Neural cell (in vitro differentiated cells): ENCODE measurements around the gene GABRG3. TPM values are rescaled to one million over a fixed set of nuclear protein-coding genes. Genes with fewer than 3 reads are reported as not detected.

Source experiments
- H2AFZ ChIP-seq: fragments of 200-600, 300-800 bp; sonication (generic), shearing (Covaris generic); 2 replicates; pipeline ENCODE4 v1.6.0; 2014; ENCODE audit warnings: low read depth, mild to moderate bottlenecking, antibody characterized with exemption, low read length, moderate library complexity
- H3F3A ChIP-seq: fragments of 200-600 bp; shearing (Covaris generic); 2 replicates; pipeline ENCODE4 v1.6.1; 2016; ENCODE audit warnings: mild to moderate bottlenecking, moderate library complexity, mixed read lengths, antibody characterized with exemption, low read length; ENCODE audit not compliant: insufficient read depth, poor library complexity, severe bottlenecking
- H3K27ac ChIP-seq: fragments of 200-600, 300-800 bp; sonication (generic), shearing (Covaris generic); 2 replicates; pipeline ENCODE4 v1.5.1; 2014; ENCODE audit warnings: mild to moderate bottlenecking, low read length, moderate library complexity
- H3K27me3 ChIP-seq: fragments of 300-800, 200-600 bp; sonication (generic), shearing (Covaris generic); 2 replicates; pipeline ENCODE4 v1.6.0; 2014; ENCODE audit warnings: mild to moderate bottlenecking, low read depth, low read length, moderate library complexity; ENCODE audit not compliant: insufficient read depth
- H3K36me3 ChIP-seq: fragments of 300-800, 200-600 bp; sonication (generic), shearing (Covaris generic); 2 replicates; pipeline ENCODE4 v1.5.1; 2014; ENCODE audit warnings: mild to moderate bottlenecking, antibody characterized with exemption, low read length, moderate library complexity; ENCODE audit not compliant: insufficient read depth
- H3K4me2 ChIP-seq: fragments of 300-800, 200-600 bp; sonication (generic), shearing (Covaris generic); 2 replicates; pipeline ENCODE4 v1.6.0; 2014; ENCODE audit warnings: mild to moderate bottlenecking, low read length
- H3K4me3 ChIP-seq: fragments of 300-800, 200-600 bp; sonication (generic), shearing (Covaris generic); 2 replicates; pipeline ENCODE4 v1.5.1; 2014; ENCODE audit warnings: mild to moderate bottlenecking, low read length, moderate library complexity
- H3K79me2 ChIP-seq: fragments of 200-600 bp; shearing (Covaris generic); replicated peaks from 2 replicates; pipeline ENCODE4 v1.6.0; 2014; ENCODE audit warnings: mild to moderate bottlenecking, low read length, moderate library complexity; ENCODE audit not compliant: insufficient read depth
- H3K9ac ChIP-seq: fragments of 300-800, 200-600 bp; sonication (generic), shearing (Covaris generic); 2 replicates; pipeline ENCODE4 v1.6.1; 2016; ENCODE audit warnings: mild to moderate bottlenecking, low read length, mixed read lengths
- H3K9me2 ChIP-seq: fragments of 200-600 bp; shearing (Covaris generic); 2 replicates; pipeline ENCODE4 v1.6.1; 2016; ENCODE audit warnings: mild to moderate bottlenecking, low read length, mixed read lengths; ENCODE audit not compliant: insufficient read depth
- H3K9me3 ChIP-seq: fragments of 200-600, 300-800 bp; sonication (generic), shearing (Covaris generic); 2 replicates; pipeline ENCODE4 v1.6.1; 2016; ENCODE audit warnings: mild to moderate bottlenecking, mixed run types, low read length, moderate library complexity, mixed read lengths
- H4K20me1 ChIP-seq: fragments of 200-600 bp; shearing (Covaris generic); 2 replicates; pipeline ENCODE4 v1.6.1; 2016; ENCODE audit warnings: mild to moderate bottlenecking, mixed run types; ENCODE audit not compliant: insufficient read depth
- CTCF ChIP-seq: fragments of 450-650 bp; IDR thresholded peaks from 2 replicates; pipeline ENCODE4 v1.5.1; 2014; ENCODE audit warnings: antibody characterized with exemption, mild to moderate bottlenecking, moderate library complexity; ENCODE audit not compliant: poor library complexity, severe bottlenecking
- EP300 ChIP-seq: fragments of 450-650 bp; conservative IDR thresholded peaks from 2 replicates; pipeline ENCODE4 v1.6.1; 2014; ENCODE audit warnings: antibody characterized with exemption, mild to moderate bottlenecking, moderate library complexity; ENCODE audit not compliant: poor library complexity, severe bottlenecking
- EZH2 ChIP-seq: fragments of 200-600, 300-800 bp; shearing (Covaris generic), sonication (generic); IDR thresholded peaks from 2 replicates; pipeline ENCODE4 v1.6.1; 2014; ENCODE audit warnings: antibody characterized with exemption, low read length, borderline replicate concordance, mild to moderate bottlenecking; ENCODE audit not compliant: insufficient read depth, poor library complexity, severe bottlenecking
- MXI1 ChIP-seq: fragments of 450-650 bp; conservative IDR thresholded peaks from 2 replicates; pipeline ENCODE4 v1.6.1; 2014; ENCODE audit warnings: antibody characterized with exemption, mild to moderate bottlenecking; ENCODE audit not compliant: poor library complexity, severe bottlenecking
- POLR2AphosphoS5 ChIP-seq: IDR thresholded peaks from 2 replicates; pipeline ENCODE4 v1.6.1; 2012
- RAD21 ChIP-seq: fragments of 450-650 bp; conservative IDR thresholded peaks from 2 replicates; pipeline ENCODE4 v1.6.1; 2014; ENCODE audit warnings: antibody characterized with exemption, mild to moderate bottlenecking, moderate library complexity
- SMC3 ChIP-seq: fragments of 450-650 bp; conservative IDR thresholded peaks from 2 replicates; pipeline ENCODE4 v1.6.1; 2014; ENCODE audit warnings: antibody characterized with exemption, mild to moderate bottlenecking, moderate library complexity; ENCODE audit not compliant: poor library complexity
- TAF1 ChIP-seq: IDR thresholded peaks from 2 replicates; pipeline ENCODE4 v1.6.1; 2012; ENCODE audit warnings: low read depth
- polyA plus RNA-seq: library from polyadenylated mRNA; depleted of rRNA; stranded (reverse); fragments of >200 nt; gene quantifications from 2 replicates; pipeline ENCODE4 v1.2.3, GENCODE V29; 2014
- TF ChIP-seq, protein P1 (sequence below): IDR thresholded peaks from 2 replicates; pipeline ENCODE4 v1.6.1; 2012; ENCODE audit warnings: borderline replicate concordance

The GABRG3 gene
- polyA plus RNA-seq, 1 donor from 2014 or later: 1.2 TPM

DNA sequence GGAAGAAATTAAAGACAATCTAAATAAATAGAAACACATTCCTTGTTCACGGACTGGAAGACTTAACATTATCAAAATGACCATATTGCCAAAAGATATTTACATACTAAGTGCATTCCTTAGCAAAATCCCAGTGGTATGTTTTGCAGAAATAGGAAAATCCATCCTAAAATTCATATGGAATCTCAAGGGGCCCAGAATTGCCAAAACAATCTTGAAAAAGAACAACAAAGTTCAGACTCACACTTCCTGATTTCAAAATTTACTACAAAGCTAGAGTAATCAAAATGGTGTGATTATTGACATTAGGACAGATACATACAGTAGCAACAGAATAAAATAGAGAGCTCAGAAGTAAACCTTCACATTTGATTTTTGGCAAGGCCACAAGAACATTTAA, 612.7 kb downstream of the GABRG3 start:
- H3K79me2 ChIP-seq: no peaks in the 10 kb centered on the region

GRCh38 chr15:27585041-27585640, 614.2 kb downstream of the GABRG3 start:
- H3K36me3 ChIP-seq: no peaks in the 10 kb centered on the region
- TF ChIP-seq MXI1: no peak
- no peak overlapping the region for H3K9ac ChIP-seq
- no peaks in the 10 kb centered on the region for H3K9me2 ChIP-seq
- H3F3A ChIP-seq: no peaks in the 10 kb centered on the region
- H3K4me2 ChIP-seq: no peak overlapping the region
- H3K27ac ChIP-seq: no peak overlapping the region
- H2AFZ ChIP-seq: no peak overlapping the region
- no peaks in the 10 kb centered on the region for H3K27me3 ChIP-seq
- no peaks in the 10 kb centered on the region for H3K9me3 ChIP-seq
- no peaks in the 10 kb centered on the region for H3K79me2 ChIP-seq
- no peaks in the 10 kb centered on the region for H4K20me1 ChIP-seq
- H3K4me3 ChIP-seq: no peak overlapping the region

More for the DNA sequence above, 612.7 kb downstream of the GABRG3 start:
- Histone ChIP-seq H3K4me3 (no peak overlapping the region), H3K9me3 (no peaks in the 10 kb centered on the region), H3K27me3 (no peaks in the 10 kb centered on the region), H4K20me1 (no peaks in the 10 kb centered on the region), H3K27ac (no peak overlapping the region), H3F3A (no peaks in the 10 kb centered on the region), H3K9ac (no peak overlapping the region), H3K36me3 (no peaks in the 10 kb centered on the region), H3K4me2 (no peak overlapping the region), H2AFZ (no peak overlapping the region), H3K9me2 (no peaks in the 10 kb centered on the region)
- TF ChIP-seq TAF1: no peak
- TF ChIP-seq SMC3: no peak

DNA sequence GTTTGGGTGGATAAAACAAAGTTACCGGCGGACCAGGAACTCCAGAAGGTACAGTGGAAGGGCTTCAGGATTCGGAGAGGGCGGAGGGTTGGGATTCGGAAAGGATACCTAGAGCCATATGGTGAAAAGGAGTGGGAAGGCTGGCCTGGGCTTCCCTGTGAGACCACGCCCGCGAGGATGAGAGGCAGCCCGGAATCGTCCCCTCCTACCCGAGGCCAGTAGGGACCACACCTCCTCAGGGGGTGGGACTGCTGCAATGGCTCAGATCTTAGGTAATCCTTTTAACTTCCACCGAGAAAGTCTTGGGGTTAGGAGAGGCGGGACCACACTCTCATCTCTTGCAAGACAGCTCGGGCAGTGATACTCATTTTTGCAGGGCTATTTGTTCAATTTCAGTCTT, 616.8 kb downstream of the GABRG3 start:
- no peaks in the 10 kb centered on the region for H3K79me2 ChIP-seq
- no peaks in the 10 kb centered on the region for H4K20me1 ChIP-seq
- H2AFZ ChIP-seq: no peak overlapping the region
- H3K36me3 ChIP-seq: no peaks in the 10 kb centered on the region
- no peak overlapping the region for H3K4me2 ChIP-seq
- H3K4me3 ChIP-seq: no peak overlapping the region
- no peak overlapping the region for H3K27ac ChIP-seq
- no peaks in the 10 kb centered on the region for H3K27me3 ChIP-seq
- H3K9me3 ChIP-seq: no peaks in the 10 kb centered on the region
- H3K9me2 ChIP-seq: no peaks in the 10 kb centered on the region
- no peaks in the 10 kb centered on the region for H3F3A ChIP-seq
- no peak overlapping the region for H3K9ac ChIP-seq
- TF ChIP-seq EZH2 (no peak), CTCF (no peak), RAD21 (no peak), TAF1 (no peak), POLR2AphosphoS5 (no peak), EP300 (no peak), SMC3 (no peak), MXI1 (no peak)
- TF ChIP-seq, protein P1, sequence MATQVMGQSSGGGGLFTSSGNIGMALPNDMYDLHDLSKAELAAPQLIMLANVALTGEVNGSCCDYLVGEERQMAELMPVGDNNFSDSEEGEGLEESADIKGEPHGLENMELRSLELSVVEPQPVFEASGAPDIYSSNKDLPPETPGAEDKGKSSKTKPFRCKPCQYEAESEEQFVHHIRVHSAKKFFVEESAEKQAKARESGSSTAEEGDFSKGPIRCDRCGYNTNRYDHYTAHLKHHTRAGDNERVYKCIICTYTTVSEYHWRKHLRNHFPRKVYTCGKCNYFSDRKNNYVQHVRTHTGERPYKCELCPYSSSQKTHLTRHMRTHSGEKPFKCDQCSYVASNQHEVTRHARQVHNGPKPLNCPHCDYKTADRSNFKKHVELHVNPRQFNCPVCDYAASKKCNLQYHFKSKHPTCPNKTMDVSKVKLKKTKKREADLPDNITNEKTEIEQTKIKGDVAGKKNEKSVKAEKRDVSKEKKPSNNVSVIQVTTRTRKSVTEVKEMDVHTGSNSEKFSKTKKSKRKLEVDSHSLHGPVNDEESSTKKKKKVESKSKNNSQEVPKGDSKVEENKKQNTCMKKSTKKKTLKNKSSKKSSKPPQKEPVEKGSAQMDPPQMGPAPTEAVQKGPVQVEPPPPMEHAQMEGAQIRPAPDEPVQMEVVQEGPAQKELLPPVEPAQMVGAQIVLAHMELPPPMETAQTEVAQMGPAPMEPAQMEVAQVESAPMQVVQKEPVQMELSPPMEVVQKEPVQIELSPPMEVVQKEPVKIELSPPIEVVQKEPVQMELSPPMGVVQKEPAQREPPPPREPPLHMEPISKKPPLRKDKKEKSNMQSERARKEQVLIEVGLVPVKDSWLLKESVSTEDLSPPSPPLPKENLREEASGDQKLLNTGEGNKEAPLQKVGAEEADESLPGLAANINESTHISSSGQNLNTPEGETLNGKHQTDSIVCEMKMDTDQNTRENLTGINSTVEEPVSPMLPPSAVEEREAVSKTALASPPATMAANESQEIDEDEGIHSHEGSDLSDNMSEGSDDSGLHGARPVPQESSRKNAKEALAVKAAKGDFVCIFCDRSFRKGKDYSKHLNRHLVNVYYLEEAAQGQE: no peak
